HTR-8/SVneo (cell line): ENCODE results near the gene NFATC3.

Source experiments
- DNase-seq: peaks from one replicate; pipeline ENCODE4 v3.0.0; 2011; ENCODE audit warnings: low spot score, mixed read lengths; ENCODE audit not compliant: insufficient read length
- FAIRE-seq: peaks from 2 replicates; lab custom pipeline; 2011; peaks lifted over from hg19 to GRCh38; lab: Jason Lieb, UNC

The NFATC3 gene

DNA sequence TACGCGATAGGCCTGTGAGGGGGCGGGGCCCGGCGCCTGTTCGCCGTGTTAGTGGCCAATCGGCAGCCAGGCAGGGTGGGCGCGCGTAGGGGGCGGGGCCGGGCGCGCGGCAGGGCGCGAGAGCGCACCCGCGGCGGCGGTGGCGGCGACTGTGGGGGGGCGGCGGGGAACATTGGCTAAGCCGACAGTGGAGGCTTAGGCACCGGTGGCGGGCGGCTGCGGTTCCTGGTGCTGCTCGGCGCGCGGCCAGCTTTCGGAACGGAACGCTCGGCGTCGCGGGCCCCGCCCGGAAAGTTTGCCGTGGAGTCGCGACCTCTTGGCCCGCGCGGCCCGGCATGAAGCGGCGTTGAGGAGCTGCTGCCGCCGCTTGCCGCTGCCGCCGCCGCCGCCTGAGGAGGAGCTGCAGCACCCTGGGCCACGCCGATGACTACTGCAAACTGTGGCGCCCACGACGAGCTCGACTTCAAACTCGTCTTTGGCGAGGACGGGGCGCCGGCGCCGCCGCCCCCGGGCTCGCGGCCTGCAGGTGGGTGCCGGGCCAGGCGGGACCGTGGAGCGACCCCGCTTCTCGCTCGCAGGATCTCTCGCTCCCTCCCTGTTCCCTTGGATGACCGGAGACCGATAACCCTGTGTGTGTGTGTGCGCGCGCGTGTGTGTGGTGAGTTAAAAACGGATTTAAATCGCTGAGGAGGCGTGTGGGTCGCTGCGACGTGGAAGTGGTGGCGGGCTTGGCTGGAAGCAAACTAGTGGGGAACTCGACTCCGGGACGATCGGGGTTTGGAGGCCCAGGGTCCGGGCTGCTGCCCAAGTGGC, at the start of gene NFATC3:
TSS of gene NFATC3 (plus strand) at position 112 of the 813 bp plus-strand sequence. CDS start at position 424, 312 bp downstream.
- DNase-seq (peak; percentile 96), FAIRE-seq (peak; percentile 88)

DNA sequence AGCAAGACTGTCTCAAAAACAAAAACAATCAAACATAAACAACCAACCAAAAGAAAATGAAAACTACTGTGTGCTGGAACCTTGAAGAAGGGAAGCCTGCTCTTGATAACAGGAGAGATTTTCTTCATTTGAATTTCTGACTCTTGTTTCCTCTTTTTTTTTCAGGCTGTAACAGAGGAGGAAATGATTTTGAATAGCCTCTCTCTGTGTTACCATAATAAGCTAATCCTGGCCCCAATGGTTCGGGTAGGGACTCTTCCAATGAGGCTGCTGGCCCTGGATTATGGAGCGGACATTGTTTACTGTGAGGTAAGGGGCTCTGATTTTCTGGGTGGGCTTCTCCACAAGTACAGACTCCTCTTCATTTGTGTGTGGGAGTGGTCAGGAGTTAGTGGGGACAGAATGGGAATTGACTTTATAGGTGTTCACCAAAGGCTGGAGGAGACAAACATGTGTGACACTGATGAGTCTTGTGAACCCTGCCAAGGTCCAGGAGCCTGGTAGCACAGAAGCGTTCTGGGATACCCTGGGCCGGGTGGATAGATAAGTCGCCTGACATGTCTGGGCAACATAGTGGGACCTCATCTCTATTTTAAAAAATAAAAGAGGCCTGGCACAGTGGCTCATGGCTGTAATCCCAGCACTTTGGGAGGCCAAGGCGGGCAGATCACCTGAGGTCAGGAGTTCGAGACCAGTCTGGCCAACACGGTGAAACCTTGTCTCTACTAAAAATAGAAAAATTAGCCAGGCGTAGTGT, 47.2 kb upstream of the NFATC3 start:
- DNase-seq (no peak), FAIRE-seq (no peak)

DNA sequence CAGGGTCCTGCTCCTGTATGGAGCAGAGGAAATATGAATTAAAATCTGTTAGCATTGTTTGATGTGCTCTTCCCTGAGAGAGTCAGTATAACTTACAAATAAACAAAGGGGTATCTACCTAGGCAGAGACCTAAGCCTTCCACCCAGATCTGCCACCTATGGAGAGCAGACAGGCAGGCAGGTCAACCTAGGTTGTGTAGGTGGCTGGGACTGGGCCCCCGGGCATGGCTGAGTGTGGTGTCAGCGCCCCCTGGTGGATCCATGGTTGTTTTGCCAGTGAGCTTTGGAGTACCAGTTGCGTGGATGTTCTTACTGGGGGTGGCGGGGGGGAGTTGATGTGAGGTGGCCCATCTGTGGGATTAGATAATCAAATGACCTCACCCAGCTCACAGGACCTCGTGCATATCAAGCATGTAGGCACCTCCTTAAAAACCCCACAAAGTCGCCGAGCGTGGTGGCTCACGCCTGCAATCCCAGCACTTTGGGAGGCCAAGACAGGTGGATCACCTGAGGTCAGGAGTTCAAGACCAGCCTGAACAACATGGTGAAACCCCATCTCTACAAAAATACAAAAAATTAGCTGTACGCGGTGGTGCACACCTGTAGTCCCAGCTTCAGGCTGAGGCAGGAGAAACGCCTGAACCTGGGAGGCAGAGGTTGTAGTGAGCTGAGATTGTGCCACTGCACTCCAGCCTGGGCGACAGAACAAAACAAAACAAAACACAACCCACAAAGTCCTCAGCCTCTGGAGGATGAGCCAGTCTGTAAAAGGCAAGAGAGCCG, 44.5 kb upstream of the NFATC3 start:
- peak; percentile 84 for FAIRE-seq
- peak; percentile 84 for DNase-seq

DNA sequence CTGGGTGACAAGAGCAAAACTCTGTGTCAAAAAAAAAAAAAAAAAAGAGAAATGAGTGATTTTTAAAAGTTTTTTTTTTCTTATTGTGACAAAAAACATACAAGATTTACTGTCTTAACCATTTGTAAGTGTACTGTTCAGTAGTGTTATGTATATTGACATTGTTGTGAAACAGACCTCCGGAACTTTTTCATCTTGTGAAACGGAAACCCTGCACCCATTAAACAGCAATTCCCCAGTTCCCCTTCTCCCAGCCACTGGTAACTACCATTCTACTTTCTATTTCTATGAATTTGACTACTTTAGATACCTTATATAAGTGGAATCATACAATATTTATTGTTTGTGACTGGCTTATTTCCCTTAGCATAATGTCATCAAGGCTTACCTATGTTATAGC, 43.4 kb upstream of the NFATC3 start:
- no peak for DNase-seq
- FAIRE-seq: no peak

DNA sequence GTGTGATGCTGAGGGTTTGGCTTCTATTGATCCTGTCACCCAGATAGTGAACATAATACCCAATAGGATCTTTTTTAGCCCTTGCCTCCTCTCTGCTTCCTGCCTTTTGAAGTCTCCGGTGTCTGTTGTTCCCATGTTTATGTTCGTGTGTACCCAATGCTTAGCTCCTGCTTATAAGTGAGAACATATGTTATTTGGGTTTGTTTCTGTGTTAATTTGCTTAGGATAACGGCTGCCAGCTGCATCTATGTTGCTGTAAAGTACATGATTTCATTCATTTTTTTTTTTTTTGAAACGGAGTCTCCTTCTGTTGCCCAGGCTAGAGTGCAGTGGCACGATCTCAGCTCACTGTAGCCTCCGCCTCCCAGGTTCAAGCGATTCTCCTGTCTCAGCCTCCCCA, 39.1 kb upstream of the NFATC3 start:
- DNase-seq: no peak
- FAIRE-seq: no peak

DNA sequence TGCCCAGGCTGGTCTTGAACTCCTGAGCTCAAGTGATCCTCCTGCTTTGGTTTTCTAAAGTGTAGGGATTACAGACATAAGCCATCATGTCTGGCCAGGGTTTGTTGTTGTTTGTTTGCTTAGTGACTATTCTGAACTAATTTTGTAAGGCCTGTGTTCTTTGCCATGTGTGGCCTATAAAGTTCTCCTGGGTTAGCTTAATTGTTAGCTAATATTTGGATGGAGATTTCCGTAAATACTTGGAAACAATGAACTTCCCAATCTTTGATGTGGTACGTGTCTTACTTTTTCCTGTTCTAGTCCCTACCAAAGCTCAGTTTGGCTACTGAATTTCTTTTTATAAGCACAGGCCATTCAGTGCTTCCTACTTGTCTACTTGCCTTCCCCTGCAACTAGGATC, 37.2 kb upstream of the NFATC3 start:
- FAIRE-seq: no peak

DNA sequence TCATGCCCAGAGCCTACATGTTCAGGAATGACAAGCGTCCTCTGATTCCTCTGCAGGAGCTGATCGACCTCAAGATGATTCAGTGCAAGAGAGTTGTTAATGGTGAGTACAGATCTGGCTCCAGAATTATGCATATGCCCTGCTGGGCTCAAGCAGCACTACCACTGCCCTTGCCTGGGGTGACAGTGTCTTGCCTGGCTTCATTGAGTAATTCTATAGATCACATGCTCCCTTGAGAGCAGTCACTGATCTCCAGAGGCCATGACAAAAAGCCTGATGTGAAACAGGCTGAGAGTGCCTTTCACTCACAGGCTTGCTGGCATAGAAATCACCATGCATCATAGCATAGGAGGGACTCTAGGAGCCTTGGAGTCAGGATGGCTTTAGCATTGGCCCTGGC, 35.7 kb upstream of the NFATC3 start:
- no peak for FAIRE-seq
- no peak for DNase-seq

More for the DNA sequence above, 37.2 kb upstream of the NFATC3 start:
- no peak for DNase-seq

DNA sequence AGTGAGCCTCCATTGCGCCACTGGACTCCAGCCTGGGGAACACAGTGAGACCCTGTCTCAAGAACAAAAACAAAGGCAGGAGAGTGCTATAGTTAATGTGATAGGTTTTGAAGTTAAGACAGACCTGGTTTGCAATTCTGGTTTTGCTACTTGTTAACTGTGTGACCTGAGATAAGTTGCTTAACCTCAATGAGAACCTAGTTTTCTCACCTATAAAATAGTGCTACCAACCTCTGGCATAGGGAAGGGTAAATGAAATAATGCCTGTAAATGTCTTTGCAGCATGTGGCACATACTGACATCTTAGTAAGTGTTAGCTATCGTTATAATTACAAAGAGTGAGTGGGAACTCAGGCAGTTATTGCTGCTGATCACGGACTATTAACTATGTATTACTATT, 29.8 kb upstream of the NFATC3 start:
- FAIRE-seq (no peak), DNase-seq (no peak)

DNA sequence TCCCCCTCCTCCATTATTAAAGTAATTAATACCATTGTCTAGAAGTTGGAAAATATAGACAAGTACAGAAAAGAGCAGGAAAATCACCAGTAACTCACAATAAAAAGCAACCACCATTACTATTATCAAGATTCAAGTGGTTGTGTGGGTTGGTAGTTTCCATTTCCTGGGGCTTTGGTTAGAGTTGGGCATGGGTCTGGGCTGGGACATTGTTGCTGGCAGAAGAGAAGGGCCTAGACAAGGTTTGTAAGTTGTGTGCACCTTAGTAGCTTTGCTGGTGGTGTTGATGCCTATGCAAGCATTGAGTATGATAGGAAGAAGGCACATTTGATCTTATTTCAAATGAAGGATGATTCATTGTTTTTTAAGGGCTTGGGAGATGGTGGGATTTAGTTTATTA, 25.4 kb upstream of the NFATC3 start:
- DNase-seq (no peak), FAIRE-seq (no peak)

DNA sequence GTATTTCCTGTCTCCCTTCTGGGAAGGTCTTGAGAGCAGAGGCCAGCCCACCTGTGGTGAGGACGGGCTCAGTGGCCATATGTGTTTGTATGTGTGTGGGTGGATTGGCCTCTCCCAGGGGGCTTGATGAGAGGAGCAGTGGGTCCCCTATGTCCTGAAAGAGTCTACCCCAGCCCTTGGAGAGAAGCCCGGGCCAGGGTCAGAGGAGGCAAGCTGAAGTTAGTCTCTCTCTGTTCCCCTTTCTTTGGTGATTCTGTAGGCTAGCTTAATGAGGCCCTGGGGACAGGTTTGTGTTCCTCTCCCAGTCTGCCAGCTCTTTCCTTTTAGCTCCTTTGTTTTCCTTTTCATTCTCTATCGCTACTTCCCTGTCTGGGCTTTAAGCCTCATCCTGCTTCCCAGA, 23.8 kb upstream of the NFATC3 start:
- FAIRE-seq (no peak), DNase-seq (no peak)

DNA sequence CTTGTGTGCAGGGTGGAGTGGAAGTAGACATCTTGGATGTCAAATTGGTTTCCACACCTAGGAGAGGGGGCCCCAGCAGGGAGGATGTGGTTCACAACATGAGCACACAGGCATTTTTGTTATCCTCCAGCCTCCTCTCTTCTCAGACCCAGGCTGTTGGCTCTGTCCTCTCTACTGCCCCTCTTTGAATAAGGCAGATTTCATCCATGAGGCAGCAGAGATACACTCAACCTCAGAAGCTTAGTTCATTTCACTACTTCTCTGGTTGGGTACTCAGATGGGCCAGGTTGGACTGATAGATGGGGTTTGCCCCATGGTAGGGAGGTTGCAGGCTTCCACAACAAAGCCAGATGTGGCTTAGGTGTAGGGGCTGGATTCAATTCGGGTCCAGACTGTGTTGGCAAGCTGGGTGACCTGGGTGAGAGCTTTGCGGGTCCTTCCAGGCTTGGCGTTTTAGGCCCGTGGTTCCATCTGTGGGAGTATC, 22.2 kb upstream of the NFATC3 start:
- FAIRE-seq (no peak), DNase-seq (no peak)

DNA sequence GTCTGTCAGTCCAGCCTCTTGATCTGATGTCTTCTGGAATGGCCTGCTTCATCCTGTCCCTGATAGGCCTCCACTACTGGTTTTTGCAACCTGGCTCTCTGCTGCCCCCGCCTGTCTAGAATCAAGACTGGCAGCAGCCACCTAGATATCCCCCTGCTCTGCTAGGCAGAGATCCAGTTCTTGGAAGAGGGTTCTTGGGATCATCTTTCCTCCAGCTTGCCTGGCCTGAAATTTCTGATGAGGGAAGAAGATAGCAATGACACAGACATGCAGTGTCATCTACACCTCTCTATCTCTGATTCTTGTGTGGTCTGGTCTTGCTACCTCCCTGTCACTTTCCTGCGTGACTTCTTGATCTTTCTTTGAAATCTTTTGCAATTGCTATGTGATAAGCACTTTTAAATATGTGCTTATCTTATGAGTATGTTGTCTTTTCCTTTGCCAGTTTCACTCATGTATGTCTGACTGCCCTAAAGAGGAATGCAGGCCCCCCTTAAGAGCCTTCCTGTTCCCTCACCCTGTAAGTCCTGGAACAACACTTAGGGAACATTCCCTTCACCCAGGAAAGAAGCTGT, 20.3 kb upstream of the NFATC3 start:
- DNase-seq (peak; percentile 85), FAIRE-seq (peak; percentile 94)

DNA sequence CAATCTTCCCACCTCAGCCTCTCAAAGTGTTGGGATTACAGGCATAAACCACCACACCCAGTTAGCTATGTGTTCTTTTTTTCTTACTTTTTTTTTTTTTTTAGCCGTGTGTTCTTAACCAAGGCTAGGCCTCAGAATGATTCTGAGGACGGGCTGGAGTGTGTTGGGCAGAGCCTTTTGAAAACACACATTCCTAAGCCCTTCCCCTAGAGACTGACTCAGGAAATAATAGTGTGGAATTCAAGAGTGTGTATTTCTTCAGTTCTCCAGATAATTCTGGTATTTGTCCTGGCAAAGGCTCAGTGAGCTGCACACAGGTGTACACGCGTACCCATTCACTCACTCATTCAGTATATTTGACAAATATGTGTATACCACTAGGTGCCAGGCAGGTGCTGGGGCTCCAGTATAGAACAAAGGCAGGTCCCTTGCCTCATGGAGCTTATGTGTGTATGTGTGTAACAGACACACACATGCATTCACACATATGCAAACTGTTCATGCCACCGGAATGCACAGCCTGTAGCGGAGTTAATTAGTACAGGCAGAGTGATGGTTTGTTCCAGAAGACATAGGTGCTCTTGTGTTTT, 19.4 kb upstream of the NFATC3 start:
- no peak for FAIRE-seq
- DNase-seq: no peak

DNA sequence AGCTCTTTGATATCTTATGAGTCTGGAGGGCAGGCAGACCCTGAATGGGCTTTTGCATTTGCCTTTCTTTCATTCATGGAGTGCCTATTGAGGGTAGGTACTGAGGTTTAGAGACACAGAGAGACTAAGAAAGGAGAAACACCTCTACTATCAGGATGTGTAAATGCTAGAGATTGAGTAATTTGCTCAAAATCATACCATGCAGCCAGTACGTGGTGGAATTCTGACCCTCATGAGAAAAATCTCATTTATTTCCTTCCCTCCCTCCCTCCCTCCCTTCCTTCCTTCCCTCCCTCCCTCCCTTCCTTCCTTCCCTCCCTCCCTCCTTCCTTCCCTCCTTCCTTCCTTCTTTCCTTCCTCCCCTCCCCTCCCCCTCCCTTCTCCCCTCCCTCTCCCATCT, 18.4 kb upstream of the NFATC3 start:
- DNase-seq (no peak), FAIRE-seq (no peak)

DNA sequence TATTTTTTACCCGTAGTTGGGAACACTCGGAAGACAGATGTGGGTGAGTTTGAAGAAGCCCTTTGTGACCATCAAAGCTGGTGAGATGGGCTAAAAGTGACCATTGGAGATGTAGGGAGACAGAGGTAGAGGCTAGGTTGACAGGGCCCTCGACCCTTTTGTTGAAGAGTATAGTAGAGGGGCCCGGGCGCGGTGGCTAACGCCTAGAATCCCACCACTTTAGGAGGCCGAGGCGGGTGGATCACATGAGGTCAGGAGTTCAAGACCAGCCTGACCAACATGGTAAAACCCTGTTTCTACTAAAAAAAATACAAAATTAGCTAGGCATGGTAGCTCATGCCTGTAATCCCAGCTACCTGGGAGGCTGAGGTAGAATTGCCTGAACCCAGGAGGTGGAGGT, 16.2 kb upstream of the NFATC3 start:
- FAIRE-seq (no peak), DNase-seq (no peak)

DNA sequence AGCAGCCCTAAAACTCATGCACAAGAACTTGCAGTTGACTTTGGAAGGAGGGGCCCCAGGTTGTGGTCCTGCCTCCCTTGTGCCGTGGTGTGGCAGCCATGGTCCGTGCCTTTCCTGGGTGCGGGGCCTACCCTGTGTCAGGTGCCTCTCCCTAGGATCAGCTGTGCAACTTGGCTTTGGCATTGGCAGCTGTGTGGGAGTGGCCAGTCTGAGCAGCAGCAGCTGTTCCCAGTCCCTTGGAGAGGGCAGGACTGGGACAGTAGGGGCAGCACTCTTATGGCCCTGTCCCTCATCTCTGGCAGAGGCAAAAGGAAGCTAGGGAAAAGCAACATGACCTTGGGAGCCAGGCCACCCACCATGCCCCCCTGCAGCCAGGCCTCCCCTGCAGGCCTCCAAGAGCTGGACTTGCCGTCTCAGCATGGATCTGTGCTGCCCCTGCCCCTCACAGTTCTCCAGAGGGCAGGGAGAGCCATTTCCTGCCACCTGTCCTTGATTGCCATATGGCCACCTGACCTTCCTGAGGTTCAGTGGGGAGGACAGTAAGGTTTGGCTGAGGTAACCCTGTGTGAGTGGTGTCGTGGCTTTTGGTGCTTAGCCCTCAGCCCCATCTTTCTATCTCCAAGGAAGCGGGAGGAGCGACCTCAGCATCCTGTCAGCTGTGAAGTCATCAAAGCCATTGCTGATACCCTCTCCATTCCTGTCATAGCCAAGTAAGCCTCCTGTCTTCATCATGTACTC, 15.5 kb upstream of the NFATC3 start:
- DNase-seq (no peak), FAIRE-seq (no peak)

DNA sequence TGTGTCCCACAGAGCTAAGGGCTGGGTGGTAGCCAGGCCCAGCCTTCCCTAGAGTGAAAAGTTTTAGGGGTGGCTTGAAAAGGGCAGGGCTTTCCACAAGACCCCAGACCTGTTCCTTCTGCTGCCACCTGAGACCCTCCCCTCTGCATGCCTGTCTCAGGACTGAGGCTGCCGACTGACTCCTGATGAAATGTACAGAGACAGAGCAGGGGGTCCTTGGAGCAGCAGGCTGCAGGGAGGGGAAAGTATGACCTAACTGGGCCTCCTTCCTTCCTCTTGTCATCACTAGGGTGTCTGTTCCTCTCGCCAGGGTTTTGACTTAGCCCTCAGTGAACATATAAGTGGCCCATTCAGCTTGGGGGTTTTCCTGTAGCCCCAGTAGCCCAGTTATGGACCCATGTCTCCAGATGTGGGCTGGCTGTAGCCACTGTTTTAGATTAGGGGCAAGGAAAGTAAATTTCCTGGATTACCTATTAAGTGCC, 14.9 kb upstream of the NFATC3 start:
- DNase-seq (no peak), FAIRE-seq (no peak)

DNA sequence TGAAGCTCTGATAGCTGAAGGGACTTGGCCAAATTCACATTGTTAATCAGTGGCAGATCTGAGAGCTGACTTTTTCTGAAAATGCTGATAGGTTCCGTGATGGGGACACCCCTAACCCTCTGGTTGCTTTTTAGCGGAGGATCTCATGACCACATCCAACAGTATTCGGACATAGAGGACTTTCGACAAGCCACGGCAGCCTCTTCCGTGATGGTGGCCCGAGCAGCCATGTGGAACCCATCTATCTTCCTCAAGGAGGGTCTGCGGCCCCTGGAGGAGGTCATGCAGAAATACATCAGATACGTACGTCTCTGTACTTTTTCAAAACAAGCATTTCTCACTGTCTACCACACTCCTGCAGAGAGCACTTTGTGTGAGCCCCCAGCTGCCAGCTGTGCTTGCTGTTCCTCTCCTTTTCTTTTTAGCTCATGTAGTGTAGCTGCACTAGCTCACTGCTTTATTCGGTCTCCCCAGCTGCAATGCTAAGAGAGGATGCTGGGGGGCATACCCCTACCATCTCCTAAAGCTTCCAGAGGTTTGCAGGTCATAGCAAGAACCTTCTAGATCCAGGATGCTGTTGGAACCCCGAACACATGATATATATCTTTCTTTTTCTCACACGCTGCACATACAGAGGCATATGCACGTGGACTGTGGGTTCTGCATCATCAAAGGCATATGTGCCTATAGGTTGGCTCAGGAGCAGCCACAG, 14.2 kb upstream of the NFATC3 start:
- DNase-seq (no peak), FAIRE-seq (no peak)

DNA sequence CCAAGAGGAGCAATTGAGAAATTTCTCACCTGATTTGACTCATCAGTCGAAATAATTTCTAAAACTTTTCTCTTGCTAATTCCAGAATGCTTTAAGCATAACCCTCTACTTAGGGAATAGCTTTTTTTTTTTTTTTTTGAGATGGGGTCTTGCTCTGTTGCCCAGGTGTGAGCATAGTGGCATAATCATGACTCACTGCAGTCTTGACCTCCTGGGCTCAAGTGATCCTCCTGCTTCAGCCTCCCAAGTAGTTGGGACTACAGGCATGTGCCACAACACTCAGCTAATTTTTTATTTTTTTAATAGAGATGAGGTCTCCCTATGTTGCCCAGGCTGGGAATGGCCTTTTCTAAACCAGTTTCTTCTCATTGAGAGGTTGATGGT, 13.7 kb upstream of the NFATC3 start:
- no peak for DNase-seq
- no peak for FAIRE-seq
